Astrocyte (in vitro differentiated cells and primary cell): ENCODE results near the gene CACNA1B.

Experiments
- CTCF ChIP-seq: IDR thresholded peaks from 2 replicates; pipeline ENCODE4 v1.5.1; 2011; ENCODE audit warnings: low read depth, mild to moderate bottlenecking, inconsistent platforms, low read length, moderate library complexity; ENCODE audit not compliant: insufficient read depth
- EZH2 ChIP-seq: IDR thresholded peaks from 2 replicates; pipeline ENCODE4 v1.6.1; 2012; ENCODE audit warnings: mild to moderate bottlenecking, low read length, inconsistent platforms; ENCODE audit not compliant: insufficient read depth

- TF ChIP-seq EZH2 (no peak), CTCF (no peak)
These were observed 44.6 kb upstream of the CACNA1B start for GRCh38 chr9:137832830-137833590.
